GM12878 (cell line): ENCODE results near the gene BCKDK. TPM values are rescaled to one million over a fixed set of nuclear protein-coding genes. Genes with fewer than 3 reads are reported as not detected.

ENCODE experiments used
- ATAC-seq: fragments of 200-7000 bp; cut with Tn5 transposase; 3 replicates; pipeline ENCODE4 v1.9.1; 2020; ENCODE audit warnings: mild to moderate bottlenecking, moderate library complexity
- BruUV-seq: library from RNA; stranded (reverse); fragments of 400-500 nt; replicated peaks from 2 replicates; lab custom pipeline; 2021; lab: Mats Ljungman, UMichigan
- CTCF ChIA-PET: fragments of 300-600 bp; sonication (Branson Sonifier 250); formaldehyde crosslinking; extraction: SDS; loops from one replicate; lab custom pipeline; 2021; ENCODE audit warnings: inconsistent platforms; lab: Yijun Ruan, JAX
- POLR2A ChIA-PET: fragments of 350-600 bp; formaldehyde crosslinking; extraction: SDS; loops from one replicate; lab custom pipeline; 2021; ENCODE audit warnings: inconsistent platforms; lab: Charles Lee
- RAD21 ChIA-PET: fragments of 300-600 bp; sonication (Branson Sonifier 250); formaldehyde crosslinking; loops from one replicate; lab custom pipeline; 2023; ENCODE audit warnings: antibody characterized with exemption; ENCODE audit not compliant: unreplicated experiment; lab: Charles Lee
- SMC1A ChIA-PET: fragments of 300-600 bp; sonication (Branson Sonifier 250); formaldehyde crosslinking; loops from one replicate; lab custom pipeline; 2023; ENCODE audit not compliant: unreplicated experiment, uncharacterized antibody; lab: Charles Lee
- DNase-seq: peaks from one replicate; pipeline ENCODE4 v3.0.0-alpha.2; 2011; ENCODE audit warnings: low read depth, low spot score
- FAIRE-seq: peaks from 3 replicates; lab custom pipeline; 2011; peaks lifted over from hg19 to GRCh38; lab: Jason Lieb, UNC
- H2AFZ ChIP-seq: 2 replicates; pipeline ENCODE4 v1.6.0; 2011; ENCODE audit warnings: low read depth, low read length, control low read depth; ENCODE audit not compliant: control insufficient read depth
- H3K27ac ChIP-seq: 2 replicates; pipeline ENCODE4 v1.5.1; 2011; ENCODE audit warnings: control low read depth; ENCODE audit not compliant: control insufficient read depth, insufficient read depth
- H3K27me3 ChIP-seq, 2 experiments: replicated peaks in 1 of 2; 2 replicates each; pipeline versions ENCODE4 v1.6.0 to v1.6.1; 2011; ENCODE audit warnings: low read length in 1 of 2; ENCODE audit not compliant: control insufficient read depth in 2 of 2, insufficient read depth in 2 of 2
- H3K36me3 ChIP-seq, 2 experiments: 2 replicates each; pipeline ENCODE4 v1.5.1; 2011; ENCODE audit warnings: low read length in 1 of 2; ENCODE audit not compliant: control insufficient read depth in 2 of 2, insufficient read depth in 2 of 2
- H3K4me1 ChIP-seq: 2 replicates; pipeline ENCODE4 v1.6.1; 2011; ENCODE audit warnings: mild to moderate bottlenecking, low read length, moderate library complexity, mixed read lengths; ENCODE audit not compliant: control insufficient read depth, insufficient read depth
- H3K4me2 ChIP-seq: 2 replicates; pipeline ENCODE4 v1.6.0; 2011; ENCODE audit warnings: control low read depth; ENCODE audit not compliant: control insufficient read depth, insufficient read depth
- H3K4me3 ChIP-seq: fragments of 200-600 bp; sonication (generic); 2 replicates; pipeline ENCODE4 v1.5.1; 2016
- H3K79me2 ChIP-seq: 2 replicates; pipeline ENCODE4 v1.6.0; 2011; ENCODE audit warnings: low read length; ENCODE audit not compliant: control insufficient read depth, insufficient read depth
- H3K9ac ChIP-seq: 2 replicates; pipeline ENCODE4 v1.8.0; 2011; ENCODE audit warnings: low read length, control low read depth, mixed read lengths; ENCODE audit not compliant: control insufficient read depth, insufficient read depth
- H3K9me3 ChIP-seq: replicated peaks from 3 replicates; pipeline ENCODE4 v1.5.1; 2011; ENCODE audit warnings: mild to moderate bottlenecking, low read length; ENCODE audit not compliant: control insufficient read depth, insufficient read depth
- H4K20me1 ChIP-seq: 2 replicates; pipeline ENCODE4 v1.6.0; 2011; ENCODE audit not compliant: control insufficient read depth, insufficient read depth
- CBFB ChIP-seq: IDR thresholded peaks from 2 replicates; pipeline ENCODE4 v1.6.1; 2016; ENCODE audit warnings: antibody characterized with exemption, low read depth
- HDAC6 ChIP-seq: fragments of 200-600 bp; sonication (generic); IDR thresholded peaks from one replicate; pipeline ENCODE4 v1.8.0; 2017; ENCODE audit warnings: antibody characterized with exemption; ENCODE audit not compliant: unreplicated experiment
- NR2C1 ChIP-seq: fragments of 450-650 bp; IDR thresholded peaks from 2 replicates; pipeline ENCODE4 v1.6.1; 2017; ENCODE audit warnings: antibody characterized with exemption, mild to moderate bottlenecking, moderate library complexity
- WGBS: methylation state at CpG from one replicate; pipeline ENCODE4 v1.1.6; 2016; ENCODE audit warnings: low lambda C conversion rate; ENCODE audit not compliant: insufficient replicate concordance, insufficient coverage; ENCODE audit errors: missing lambda C conversion rate; 5-methylcytosine and 5-hydroxymethylcytosine counted together
- in situ Hi-C: fragments of 300-500 bp; cut with MboI; formaldehyde crosslinking; loops from 9 replicates; pipeline ENCODE4 v1.14.3; 2018; ENCODE audit warnings: mixed read lengths
- intact Hi-C: fragments of 100-400 bp; cut with micrococcal nuclease; formaldehyde crosslinking; loops from one replicate; pipeline ENCODE4 v1.14.2; 2022; ENCODE audit not compliant: unreplicated experiment
- polyA plus RNA-seq, 11 experiments: library from polyadenylated mRNA; depleted of rRNA in 4 of 11; unstranded in 6 of 11; stranded (reverse) in 5 of 11; fragments of >200 nt; fragmentation: Nextera tagmentation in 4 of 11; fragmentation: Illumina TruSeq in 1 of 11; extraction: Ambion mirVana in 4 of 11; extraction: Trizol in 1 of 11; gene quantifications; 1 replicate in 1 of 11; 2 replicates in 10 of 11; pipeline versions ENCODE4 v1.2.1 to v1.2.3, GENCODE V29; 2011 to 2016; ENCODE audit warnings: inconsistent platforms in 2 of 11, missing spikeins in 2 of 11, low read depth in 1 of 11
- total RNA-seq, 4 experiments: library from RNA; depleted of rRNA in 3 of 4; stranded (reverse); fragments of >200 nt in 3 of 4; fragmentation: Illumina TruSeq in 1 of 4; extraction: Trizol in 1 of 4; gene quantifications; 2 replicates each; pipeline versions ENCODE4 v1.2.1 to v1.2.3, GENCODE V29; 2013 to 2021
- TF ChIP-seq, protein P1 (sequence below): fragments of 450-650 bp; formaldehyde crosslinking; IDR thresholded peaks from 2 replicates; pipeline ENCODE4 v1.5.0; 2022; ENCODE audit warnings: mild to moderate bottlenecking, missing genetic modification characterization

Gene BCKDK
- total and polyA plus RNA-seq, 10 of the 15 experiments (the other 5 are each of a cell fraction or from before 2014, with no cell fraction given) = 0.68 to 56.6 (median 32.8) TPM

DNA sequence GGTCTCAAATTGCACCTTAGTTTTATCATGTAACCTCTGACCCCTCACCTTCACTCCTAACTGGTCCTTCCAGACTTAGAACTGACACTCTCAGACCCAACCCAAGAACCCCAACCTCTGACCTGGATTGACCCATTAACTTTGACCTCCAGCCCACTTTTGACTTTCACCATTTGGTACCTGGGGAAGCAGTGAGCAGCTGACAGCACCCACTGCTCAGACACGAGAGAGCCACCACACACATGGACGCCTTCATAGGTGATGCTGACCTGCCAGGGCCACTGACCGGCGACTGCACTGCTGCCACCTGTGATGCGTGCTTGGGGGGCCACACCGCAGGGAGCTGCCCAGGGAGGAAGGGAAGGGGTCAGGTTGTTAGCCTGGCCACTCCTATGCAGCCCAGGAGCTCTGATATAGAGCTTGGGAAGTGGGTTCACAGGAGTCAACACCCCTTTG is 24.9 kb downstream of the BCKDK start:
- no peaks in the 10 kb centered on the region for H3K27me3 ChIP-seq
- TF ChIP-seq, protein P1, sequence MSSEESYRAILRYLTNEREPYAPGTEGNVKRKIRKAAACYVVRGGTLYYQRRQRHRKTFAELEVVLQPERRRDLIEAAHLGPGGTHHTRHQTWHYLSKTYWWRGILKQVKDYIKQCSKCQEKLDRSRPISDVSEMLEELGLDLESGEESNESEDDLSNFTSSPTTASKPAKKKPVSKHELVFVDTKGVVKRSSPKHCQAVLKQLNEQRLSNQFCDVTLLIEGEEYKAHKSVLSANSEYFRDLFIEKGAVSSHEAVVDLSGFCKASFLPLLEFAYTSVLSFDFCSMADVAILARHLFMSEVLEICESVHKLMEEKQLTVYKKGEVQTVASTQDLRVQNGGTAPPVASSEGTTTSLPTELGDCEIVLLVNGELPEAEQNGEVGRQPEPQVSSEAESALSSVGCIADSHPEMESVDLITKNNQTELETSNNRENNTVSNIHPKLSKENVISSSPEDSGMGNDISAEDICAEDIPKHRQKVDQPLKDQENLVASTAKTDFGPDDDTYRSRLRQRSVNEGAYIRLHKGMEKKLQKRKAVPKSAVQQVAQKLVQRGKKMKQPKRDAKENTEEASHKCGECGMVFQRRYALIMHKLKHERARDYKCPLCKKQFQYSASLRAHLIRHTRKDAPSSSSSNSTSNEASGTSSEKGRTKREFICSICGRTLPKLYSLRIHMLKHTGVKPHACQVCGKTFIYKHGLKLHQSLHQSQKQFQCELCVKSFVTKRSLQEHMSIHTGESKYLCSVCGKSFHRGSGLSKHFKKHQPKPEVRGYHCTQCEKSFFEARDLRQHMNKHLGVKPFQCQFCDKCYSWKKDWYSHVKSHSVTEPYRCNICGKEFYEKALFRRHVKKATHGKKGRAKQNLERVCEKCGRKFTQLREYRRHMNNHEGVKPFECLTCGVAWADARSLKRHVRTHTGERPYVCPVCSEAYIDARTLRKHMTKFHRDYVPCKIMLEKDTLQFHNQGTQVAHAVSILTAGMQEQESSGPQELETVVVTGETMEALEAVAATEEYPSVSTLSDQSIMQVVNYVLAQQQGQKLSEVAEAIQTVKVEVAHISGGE (CRISPR knock-in tag) = no peak
- TF ChIP-seq NR2C1 (0 out of 2 replicates have a peak, but pooled peaks have one; percentile 9), CBFB (no peak), HDAC6 (no peak)
- TF ChIP-seq, all 136 proteins: peak for 1
- ATAC-seq (no peak), DNase-seq (no peak), FAIRE-seq (no peak)
- Histone ChIP-seq H3K4me2 (no peak overlapping the region), H2AFZ (no peak overlapping the region), H3K79me2 (no peaks in the 10 kb centered on the region), H3K27ac (no peak overlapping the region), H3K9ac (no peak overlapping the region), H3K4me3 (no peak overlapping the region), H3K36me3 (no peaks in the 10 kb centered on the region; a peak in 2 of 4 replicates), H4K20me1 (no peaks in the 10 kb centered on the region), H3K9me3 (no peaks in the 10 kb centered on the region), H3K4me1 (no peaks in the 10 kb centered on the region)
- RAD21 ChIA-PET = no interaction called here
- CTCF ChIA-PET = no interaction called here
- POLR2A ChIA-PET = no interaction called here
- BruUV-seq = no TSS peak
- intact Hi-C loops (no loop called here), in situ Hi-C loops (no loop called here)
- SMC1A ChIA-PET = no interaction called here
- 53% methylated on average over 6 of the region's 6 CpGs for WGBS
